ENCODE data around the gene SLC25A27.

GRCh38 chr6:46612645-46613044 lies 40.1 kb upstream of the SLC25A27 start:
- TF ChIP-seq EZH2 (optimal IDR thresholded peaks at IDR 0.05; ENCODE audit: low read depth, low read length) (no peak), CTCF (IDR thresholded peaks at IDR 0.05; ENCODE audit: low read length) (no peak)

All from MM.1S (cell line).